ENCODE data around the gene PTPRB.

PTPRB gene

DNA sequence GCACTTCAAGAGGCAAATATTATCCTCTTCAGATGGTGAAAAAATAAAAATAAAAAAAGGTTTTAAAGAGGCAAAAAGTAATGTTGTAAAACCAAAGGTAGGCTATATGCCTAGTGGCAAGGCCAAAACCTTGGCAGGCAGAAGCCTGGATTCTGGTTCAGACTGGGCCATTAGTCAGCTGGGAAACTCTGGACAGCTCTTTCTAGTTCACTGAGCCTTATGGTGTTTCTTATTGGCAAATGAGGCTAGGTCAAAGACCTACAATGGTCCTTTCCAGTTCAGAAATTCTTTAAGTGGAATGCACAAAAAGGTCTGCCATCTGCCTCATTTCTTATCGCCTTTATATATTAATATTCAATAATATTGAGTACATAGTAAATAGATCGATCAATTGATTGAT is 44.6 kb downstream of the PTPRB start:
- DNase-seq (ENCODE audit: low spot score) = no peak

GRCh38 chr12:70590549-70591226 is 46.5 kb downstream of the PTPRB start:
- DNase-seq (ENCODE audit: low spot score) = no peak

- DNase-seq (ENCODE audit: low spot score) = peak; percentile 46
Observed at GRCh38 chr12:70590051-70590450, 47.2 kb downstream of the PTPRB start.

GRCh38 chr12:70584332-70584731 is 52.9 kb downstream of the PTPRB start:
- DNase-seq (ENCODE audit: low spot score) = no peak

GRCh38 chr12:70583251-70583650 is 54.0 kb downstream of the PTPRB start:
- no peak for DNase-seq (ENCODE audit: low spot score)

DNA sequence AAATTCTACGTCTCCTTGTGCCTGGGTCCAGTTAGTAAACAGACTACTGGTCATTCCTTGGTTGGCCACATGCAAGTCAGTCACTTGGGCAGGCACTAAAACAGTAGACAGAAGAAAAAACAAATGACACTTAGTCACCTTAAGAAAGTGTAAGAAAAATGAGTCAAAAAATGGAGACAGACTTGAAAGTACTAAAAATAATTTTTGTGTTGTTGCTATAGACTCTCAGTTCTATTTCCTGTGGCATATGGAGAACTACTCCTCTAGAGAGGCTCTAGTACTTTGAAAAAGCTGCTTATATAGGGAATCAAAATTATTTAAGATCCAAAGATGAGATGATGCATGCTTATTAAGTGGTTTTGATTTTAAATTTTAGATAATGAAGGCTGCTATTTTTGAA is 56.0 kb downstream of the PTPRB start:
- DNase-seq (ENCODE audit: low spot score) = no peak

DNA sequence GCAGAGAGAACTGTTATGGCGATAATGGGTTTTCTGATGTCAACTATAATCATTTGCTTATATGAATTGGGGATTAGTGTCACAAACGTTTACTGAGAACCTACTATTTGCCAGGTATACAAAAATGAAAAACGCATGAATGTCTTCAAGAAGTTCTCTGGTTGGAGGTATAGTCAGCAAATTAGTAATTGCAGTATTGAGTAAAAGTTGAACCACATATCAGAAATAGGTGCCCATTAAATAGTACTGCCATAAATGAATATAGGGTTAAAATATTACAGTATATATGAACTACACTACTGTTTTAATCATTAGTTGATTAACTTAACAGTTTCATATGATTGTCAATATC is 60.0 kb downstream of the PTPRB start:
- no peak for DNase-seq (ENCODE audit: low spot score)

GRCh38 chr12:70576341-70577282 is 60.6 kb downstream of the PTPRB start:
- peak; percentile 48 for DNase-seq (ENCODE audit: low spot score)

- DNase-seq (ENCODE audit: low spot score) = no peak
Observed at GRCh38 chr12:70571705-70572268, 65.4 kb downstream of the PTPRB start.

- DNase-seq (ENCODE audit: low spot score) = no peak
Observed at GRCh38 chr12:70571029-70571428, 66.2 kb downstream of the PTPRB start.

GRCh38 chr12:70561550-70561949 is 75.7 kb downstream of the PTPRB start:
- DNase-seq (ENCODE audit: low spot score) = no peak

GRCh38 chr12:70560671-70561070 is 76.6 kb downstream of the PTPRB start:
- no peak for DNase-seq (ENCODE audit: low spot score)

- DNase-seq (ENCODE audit: low spot score) = no peak
Observed at GRCh38 chr12:70559390-70559789, 77.8 kb downstream of the PTPRB start.

- no peak for DNase-seq (ENCODE audit: low spot score)
Observed at GRCh38 chr12:70557583-70558191, 79.5 kb downstream of the PTPRB start.

DNA sequence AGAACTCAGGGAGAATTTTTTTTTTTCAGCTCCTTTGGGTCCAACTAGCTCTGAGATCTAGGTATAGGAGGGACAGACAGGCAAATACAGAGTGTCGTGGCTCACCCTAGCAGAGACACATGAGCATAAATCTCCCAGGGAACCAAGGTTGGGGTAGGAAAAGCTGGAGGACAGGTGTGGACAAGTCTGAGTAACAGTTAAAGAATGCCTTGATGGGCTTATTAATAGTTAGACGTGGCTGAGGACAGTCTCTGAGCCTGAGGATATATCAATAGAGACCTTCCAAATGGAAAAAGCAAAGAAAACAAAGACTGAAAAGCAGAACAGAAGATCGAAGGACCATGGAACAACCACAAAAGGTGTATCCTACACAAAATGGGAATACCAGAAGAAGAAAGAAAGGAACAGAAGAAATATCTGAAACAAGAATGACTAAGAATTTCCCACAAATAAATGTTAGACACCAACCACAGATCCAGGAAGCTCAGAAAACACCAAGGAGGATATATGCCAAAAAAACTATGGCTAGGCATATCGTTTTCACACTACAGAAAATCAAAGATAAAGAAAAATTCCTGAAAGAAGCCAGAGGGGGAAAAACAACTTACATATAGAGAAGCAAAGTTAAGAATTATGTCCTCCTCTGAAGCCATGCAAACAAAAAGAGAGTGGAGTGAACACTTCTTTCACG is 80.9 kb downstream of the PTPRB start:
- DNase-seq (ENCODE audit: low spot score) = no peak

- no peak for DNase-seq (ENCODE audit: low spot score)
Observed at GRCh38 chr12:70555081-70555480, 82.1 kb downstream of the PTPRB start.

GRCh38 chr12:70553391-70553859 is 83.8 kb downstream of the PTPRB start:
- DNase-seq (ENCODE audit: low spot score) = no peak

GRCh38 chr12:70551731-70552130 is 85.5 kb downstream of the PTPRB start:
- no peak for DNase-seq (ENCODE audit: low spot score)

DNA sequence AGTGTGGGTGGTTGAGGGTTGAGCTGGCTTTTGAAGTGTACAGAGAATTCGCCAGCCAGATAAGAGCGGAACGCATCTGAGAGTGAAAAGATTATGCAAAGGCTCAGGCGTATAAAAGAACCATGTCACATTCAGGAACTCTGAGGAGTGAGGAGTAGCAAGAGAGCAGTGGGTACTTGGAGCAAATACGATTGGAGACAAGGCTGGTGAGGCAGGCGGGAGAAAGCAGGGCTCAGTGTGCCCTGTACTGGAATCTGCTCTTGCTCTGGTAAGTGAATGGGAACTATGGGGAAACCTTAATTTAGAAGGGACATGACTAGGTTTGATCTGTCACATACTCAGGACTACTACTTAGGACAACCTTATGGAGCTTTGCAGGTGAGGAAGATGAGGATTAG is 87.0 kb downstream of the PTPRB start:
- no peak for DNase-seq (ENCODE audit: low spot score)

DNA sequence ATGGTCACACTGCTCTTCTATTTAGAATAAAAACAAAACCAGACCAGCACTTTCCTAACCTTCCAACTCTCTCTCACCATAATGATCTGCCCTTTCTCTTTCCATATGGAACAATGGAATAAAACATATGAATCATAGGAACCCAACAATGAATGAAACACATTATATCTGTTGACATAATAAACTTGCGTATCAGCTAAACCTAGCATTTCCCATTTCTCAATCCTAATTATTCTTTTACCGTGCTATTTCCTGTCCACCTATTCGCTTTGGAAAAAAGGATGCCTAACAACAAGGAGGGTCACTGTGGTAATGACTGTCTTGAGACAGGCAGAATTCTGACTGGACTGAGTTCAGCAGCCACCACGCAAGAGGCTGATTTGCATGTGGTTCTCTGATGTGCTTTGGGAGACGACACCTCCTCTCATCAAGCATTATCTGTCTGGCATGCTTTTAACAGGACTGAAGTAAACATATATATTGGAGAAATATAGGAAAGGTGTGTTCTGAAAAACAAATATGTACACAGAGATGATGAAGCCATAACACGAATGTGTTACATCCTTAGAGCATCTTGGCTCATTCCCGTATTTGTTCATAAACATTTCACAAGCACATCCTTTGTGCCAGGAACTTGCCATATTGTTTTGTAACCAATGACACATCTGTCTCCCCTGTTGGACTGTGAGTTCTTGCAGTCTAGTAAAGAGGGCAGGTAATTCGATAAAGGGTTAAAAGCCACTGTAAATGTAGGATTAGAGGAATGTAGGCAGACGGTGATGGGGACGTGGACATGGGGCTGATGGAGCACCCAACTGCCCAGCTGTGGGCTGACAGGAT is 87.7 kb downstream of the PTPRB start:
- DNase-seq (ENCODE audit: low spot score) = no peak

DNA sequence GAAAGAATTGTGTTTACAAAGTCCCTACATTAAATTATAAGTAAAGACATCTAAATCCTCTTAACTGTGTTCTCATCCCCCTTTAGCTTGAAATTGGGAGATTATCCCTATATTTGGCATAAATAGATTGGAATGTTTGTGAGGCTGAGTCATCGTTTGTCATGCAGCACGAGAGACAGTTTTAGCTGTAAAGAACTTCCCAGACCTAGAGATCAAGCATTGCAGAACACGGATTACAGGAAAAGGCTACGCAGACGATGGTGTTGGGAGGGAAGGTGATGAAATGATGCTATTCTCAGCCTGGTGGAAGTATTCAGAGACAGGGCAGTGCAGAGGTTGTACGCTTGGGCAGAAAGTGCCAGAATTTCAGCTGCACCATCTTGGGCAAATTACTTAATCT is 93.8 kb downstream of the PTPRB start:
- no peak for DNase-seq (ENCODE audit: low spot score)

All from CD4-positive, alpha-beta T cell treated with Interleukin-2 at 100 ng/mL for 4 hours (primary cell).